H9 (cell line): ENCODE results near the gene MTFMT. TPM values are rescaled to one million over a fixed set of nuclear protein-coding genes. Genes with fewer than 3 reads are reported as not detected.

ENCODE experiments used
- DNase-seq: peaks from one replicate; pipeline ENCODE4 v3.0.0-alpha.2; 2017
- H2AFZ ChIP-seq: one replicate; pipeline ENCODE4 v1.6.1; 2013; ENCODE audit warnings: mild to moderate bottlenecking, low read length, control low read depth, moderate library complexity
- H2AK5ac ChIP-seq: 2 replicates; pipeline ENCODE4 v1.6.1; 2013; ENCODE audit warnings: low read length, control low read depth, mixed read lengths; ENCODE audit not compliant: insufficient read length
- H2BK120ac ChIP-seq: one replicate; pipeline ENCODE4 v1.6.1; 2013; ENCODE audit warnings: low read depth, mild to moderate bottlenecking, low read length, control low read depth, inconsistent platforms; ENCODE audit not compliant: poor library complexity, severe bottlenecking
- H2BK12ac ChIP-seq: 2 replicates; pipeline ENCODE4 v1.6.1; 2013; ENCODE audit warnings: low read length, control low read depth, mixed read lengths, low read depth; ENCODE audit not compliant: insufficient read length
- H2BK15ac ChIP-seq: 2 replicates; pipeline ENCODE4 v1.6.1; 2013; ENCODE audit warnings: low read depth, low read length, control low read depth
- H2BK20ac ChIP-seq: one replicate; pipeline ENCODE4 v1.6.1; 2013; ENCODE audit warnings: low read depth, mild to moderate bottlenecking, low read length, control low read depth, inconsistent platforms; ENCODE audit not compliant: poor library complexity, severe bottlenecking
- H2BK5ac ChIP-seq: 2 replicates; pipeline ENCODE4 v1.6.1; 2013; ENCODE audit warnings: low read length, control low read depth, mixed read lengths; ENCODE audit not compliant: insufficient read length
- H3K14ac ChIP-seq: 2 replicates; pipeline ENCODE4 v1.6.1; 2013; ENCODE audit warnings: low read length, control low read depth; ENCODE audit not compliant: insufficient read depth
- H3K18ac ChIP-seq: 2 replicates; pipeline ENCODE4 v1.6.1; 2013; ENCODE audit warnings: low read depth, mild to moderate bottlenecking, mixed read lengths, low read length, control low read depth; ENCODE audit not compliant: insufficient read length
- H3K23ac ChIP-seq: 2 replicates; pipeline ENCODE4 v1.6.1; 2013; ENCODE audit warnings: low read length, control low read depth, mixed read lengths, low read depth; ENCODE audit not compliant: insufficient read length
- H3K23me2 ChIP-seq: 2 replicates; pipeline ENCODE4 v1.6.1; 2013; ENCODE audit warnings: low read depth, mild to moderate bottlenecking, mixed read lengths, low read length, control low read depth; ENCODE audit not compliant: insufficient read length, poor library complexity, severe bottlenecking
- H3K27ac ChIP-seq: 2 replicates; pipeline ENCODE4 v1.5.1; 2013; ENCODE audit warnings: low read length, control low read depth, mixed read lengths, low read depth; ENCODE audit not compliant: insufficient read length
- H3K27me3 ChIP-seq: 2 replicates; pipeline ENCODE4 v1.6.1; 2013; ENCODE audit warnings: low read length, control low read depth, inconsistent platforms; ENCODE audit not compliant: insufficient read depth
- H3K4ac ChIP-seq: 2 replicates; pipeline ENCODE4 v1.6.1; 2013; ENCODE audit warnings: low read depth, mild to moderate bottlenecking, control low read depth, inconsistent platforms, low read length, moderate library complexity
- H3K4me1 ChIP-seq: 2 replicates; pipeline ENCODE4 v1.6.1; 2013; ENCODE audit warnings: low read length, control low read depth, inconsistent platforms; ENCODE audit not compliant: insufficient read depth
- H3K4me2 ChIP-seq: 2 replicates; pipeline ENCODE4 v1.6.1; 2013; ENCODE audit warnings: low read length, control low read depth, mixed read lengths; ENCODE audit not compliant: insufficient read length, insufficient read depth
- H3K56ac ChIP-seq: 2 replicates; pipeline ENCODE4 v1.6.1; 2013; ENCODE audit warnings: low read depth, mild to moderate bottlenecking, mixed read lengths, low read length, control low read depth; ENCODE audit not compliant: insufficient read length
- H3K79me1 ChIP-seq: 2 replicates; pipeline ENCODE4 v1.6.1; 2013; ENCODE audit warnings: low read depth, mild to moderate bottlenecking, moderate library complexity, low read length, control low read depth, inconsistent platforms; ENCODE audit not compliant: insufficient read depth, poor library complexity, severe bottlenecking
- H3K79me2 ChIP-seq: 2 replicates; pipeline ENCODE4 v1.6.1; 2013; ENCODE audit warnings: low read length, control low read depth, inconsistent platforms; ENCODE audit not compliant: insufficient read depth
- H3K9ac ChIP-seq: 2 replicates; pipeline ENCODE4 v1.6.1; 2013; ENCODE audit warnings: low read length, control low read depth, mixed read lengths; ENCODE audit not compliant: insufficient read length; ENCODE audit errors: extremely low read depth
- H3K9me3 ChIP-seq: one replicate; pipeline ENCODE4 v1.6.1; 2013; ENCODE audit warnings: low read depth, low read length, inconsistent platforms; ENCODE audit not compliant: control insufficient read depth
- H3T11ph ChIP-seq: one replicate; pipeline ENCODE4 v1.6.1; 2013; ENCODE audit warnings: mild to moderate bottlenecking, low read length, control low read depth, inconsistent platforms
- H4K20me1 ChIP-seq: one replicate; pipeline ENCODE4 v1.6.1; 2013; ENCODE audit not compliant: control insufficient read depth, insufficient read length, insufficient read depth
- H4K5ac ChIP-seq: 2 replicates; pipeline ENCODE4 v1.6.1; 2013; ENCODE audit warnings: low read depth, mild to moderate bottlenecking, mixed read lengths, low read length, control low read depth; ENCODE audit not compliant: insufficient read length
- H4K8ac ChIP-seq: replicated peaks from 2 replicates; pipeline ENCODE4 v1.6.1; 2013; ENCODE audit warnings: low read length, control low read depth, mixed read lengths, low read depth; ENCODE audit not compliant: insufficient read length
- H4K91ac ChIP-seq: 2 replicates; pipeline ENCODE4 v1.6.1; 2013; ENCODE audit warnings: low read depth, mild to moderate bottlenecking, moderate library complexity, mixed read lengths, low read length, control low read depth; ENCODE audit not compliant: insufficient read length
- H3K27ac Mint-ChIP-seq, 3 experiments: 2 replicates in 2 of 3; 3 replicates in 1 of 3; pipeline ENCODE4 v1.8.0; 2020 to 2021; ENCODE audit warnings: mixed read lengths in 3 of 3, mild to moderate bottlenecking in 1 of 3, moderate library complexity in 1 of 3
- H3K27me3 Mint-ChIP-seq: 2 replicates; pipeline ENCODE4 v1.8.0; 2021; ENCODE audit warnings: low read depth, mild to moderate bottlenecking, moderate library complexity, mixed read lengths
- H3K36me3 Mint-ChIP-seq, 3 experiments: 2 replicates in 2 of 3; 3 replicates in 1 of 3; pipeline ENCODE4 v1.8.0; 2020 to 2021; ENCODE audit warnings: low read depth in 3 of 3, mixed read lengths in 3 of 3; ENCODE audit not compliant: insufficient read depth in 1 of 3
- H3K4me1 Mint-ChIP-seq, 2 experiments: 2 replicates each; pipeline ENCODE4 v1.8.0; 2020; ENCODE audit warnings: mixed read lengths in 2 of 2
- H3K4me3 Mint-ChIP-seq, 2 experiments: 2 replicates in 1 of 2; 3 replicates in 1 of 2; pipeline ENCODE4 v1.8.0; 2020 to 2021; ENCODE audit warnings: mild to moderate bottlenecking in 2 of 2, mixed read lengths in 2 of 2, moderate library complexity in 1 of 2
- H3K9me3 Mint-ChIP-seq, 2 experiments: 2 replicates in 1 of 2; 3 replicates in 1 of 2; pipeline ENCODE4 v1.8.0; 2020; ENCODE audit warnings: mild to moderate bottlenecking in 2 of 2, mixed read lengths in 2 of 2, moderate library complexity in 1 of 2
- WGBS: extraction: QIAGEN DNeasy Blood & Tissue Kit; methylation state at CpG from one replicate; pipeline ENCODE4 v1.1.7; 2013; ENCODE audit warnings: missing lambda C conversion rate, low lambda C conversion rate, mixed read lengths; ENCODE audit not compliant: insufficient read length; ENCODE audit errors: extremely low coverage; 5-methylcytosine and 5-hydroxymethylcytosine counted together
- total RNA-seq: library from RNA; stranded (reverse); gene quantifications from 2 replicates; pipeline ENCODE4 v1.2.1, GENCODE V29; 2021
- TF ChIP-seq, protein P1 (sequence below): fragments of 200-600 bp; sonication (generic); conservative IDR thresholded peaks from 3 replicates; pipeline ENCODE4 v1.8.0; 2021; ENCODE audit warnings: antibody characterized with exemption, mild to moderate bottlenecking

The MTFMT gene
- total RNA-seq, 1 experiment from 2014 or later = 16.0 TPM

DNA sequence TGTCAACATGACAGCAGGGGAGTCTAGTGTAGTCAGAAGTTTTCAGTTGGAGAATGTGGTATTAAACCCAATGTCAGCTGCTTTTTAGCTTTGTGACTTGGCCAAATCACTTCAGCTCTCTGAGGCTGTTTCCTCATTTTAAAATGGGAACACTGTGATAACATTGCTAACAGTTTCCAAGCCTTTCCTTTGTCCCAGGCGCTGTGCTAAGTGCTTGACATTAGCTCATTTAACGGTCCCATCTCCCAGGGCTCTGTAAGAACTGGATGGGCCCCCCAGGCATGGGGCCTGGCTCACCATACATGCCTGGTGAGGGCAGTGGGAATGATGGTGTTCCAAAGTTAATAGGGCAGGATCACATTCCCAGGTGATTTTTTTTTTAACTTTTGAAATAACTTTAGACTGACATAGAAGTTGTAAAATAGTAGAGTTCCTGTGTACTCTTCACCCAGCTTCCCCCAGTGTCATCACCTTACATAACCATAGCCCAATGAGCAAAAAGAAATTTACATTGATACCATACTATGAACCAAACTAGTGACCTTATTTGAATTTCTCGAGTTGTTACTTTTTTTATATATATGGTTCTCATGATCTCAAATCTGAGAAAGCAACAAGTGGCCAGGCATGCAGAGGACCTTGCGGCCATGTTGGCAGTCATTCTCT is 30.6 kb upstream of the MTFMT start:
- no peak overlapping the region for H3K4ac ChIP-seq
- H3K79me1 ChIP-seq = no peaks in the 10 kb centered on the region
- no peaks in the 10 kb centered on the region for H3K9me3 ChIP-seq
- H2AFZ ChIP-seq = no peak overlapping the region
- H2BK15ac ChIP-seq = no peak overlapping the region
- no peak overlapping the region for H3K56ac ChIP-seq
- H3K23ac ChIP-seq = no peak overlapping the region
- H2AK5ac ChIP-seq = no peak overlapping the region
- H3K14ac ChIP-seq = no peak overlapping the region
- no peaks in the 10 kb centered on the region for H3K4me1 ChIP-seq
- H2BK12ac ChIP-seq = no peak overlapping the region
- no peak overlapping the region for H3K9ac ChIP-seq
- peaks cover 0 to under 1% of the 10 kb centered on the region in 2 experiments; a peak in 1 of 4 replicates for H3K4me1 Mint-ChIP-seq
- no peaks in the 10 kb centered on the region for H3K79me2 ChIP-seq
- no peak overlapping the region for H3K4me2 ChIP-seq
- H3K23me2 ChIP-seq = no peaks in the 10 kb centered on the region
- no peaks in the 10 kb centered on the region for H3K27me3 Mint-ChIP-seq
- no peak overlapping the region for H3K4me3 Mint-ChIP-seq
- H3T11ph ChIP-seq = no peak overlapping the region
- no peaks in the 10 kb centered on the region for H3K27me3 ChIP-seq
- H2BK5ac ChIP-seq = no peak overlapping the region
- DNase-seq = no peak
- H4K8ac ChIP-seq = no peak overlapping the region
- no peak overlapping the region for H4K91ac ChIP-seq
- H3K27ac ChIP-seq = no peak overlapping the region
- no peak overlapping the region for H4K5ac ChIP-seq
- TF ChIP-seq, protein P1, sequence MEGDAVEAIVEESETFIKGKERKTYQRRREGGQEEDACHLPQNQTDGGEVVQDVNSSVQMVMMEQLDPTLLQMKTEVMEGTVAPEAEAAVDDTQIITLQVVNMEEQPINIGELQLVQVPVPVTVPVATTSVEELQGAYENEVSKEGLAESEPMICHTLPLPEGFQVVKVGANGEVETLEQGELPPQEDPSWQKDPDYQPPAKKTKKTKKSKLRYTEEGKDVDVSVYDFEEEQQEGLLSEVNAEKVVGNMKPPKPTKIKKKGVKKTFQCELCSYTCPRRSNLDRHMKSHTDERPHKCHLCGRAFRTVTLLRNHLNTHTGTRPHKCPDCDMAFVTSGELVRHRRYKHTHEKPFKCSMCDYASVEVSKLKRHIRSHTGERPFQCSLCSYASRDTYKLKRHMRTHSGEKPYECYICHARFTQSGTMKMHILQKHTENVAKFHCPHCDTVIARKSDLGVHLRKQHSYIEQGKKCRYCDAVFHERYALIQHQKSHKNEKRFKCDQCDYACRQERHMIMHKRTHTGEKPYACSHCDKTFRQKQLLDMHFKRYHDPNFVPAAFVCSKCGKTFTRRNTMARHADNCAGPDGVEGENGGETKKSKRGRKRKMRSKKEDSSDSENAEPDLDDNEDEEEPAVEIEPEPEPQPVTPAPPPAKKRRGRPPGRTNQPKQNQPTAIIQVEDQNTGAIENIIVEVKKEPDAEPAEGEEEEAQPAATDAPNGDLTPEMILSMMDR = no peak
- H3K9me3 Mint-ChIP-seq = no peaks in the 10 kb centered on the region
- H2BK120ac ChIP-seq = no peak overlapping the region
- H3K18ac ChIP-seq = no peak overlapping the region
- whole genome bisulfite sequencing = no CpG with 5 or more reads among the region's 4 CpGs
- H2BK20ac ChIP-seq = no peak overlapping the region
- peaks cover 0 to 6% (median 6%) of the 10 kb centered on the region in 3 experiments; a peak in 3 of 7 replicates for H3K36me3 Mint-ChIP-seq
- H3K27ac Mint-ChIP-seq = no peak overlapping the region
- no peaks in the 10 kb centered on the region for H4K20me1 ChIP-seq
